NCI-H1048 (cell line): Measurements from ENCODE around the gene CDK17.
"Not testable (repeated sequence)": the region's sequence is repeated elsewhere in the genome, so short reads cannot be mapped to it uniquely, and the experiment has no call there.

ENCODE experiments used
- DNase-seq: peaks from one replicate; lab custom pipeline; 2025; lab: John Stamatoyannopoulos, UW

Gene CDK17

GRCh38 chr12:96417688-96418087 is 17.4 kb upstream of the CDK17 start:
- DNase-seq: not testable (repeated sequence)

- no peak for DNase-seq
Observed at GRCh38 chr12:96416033-96416799, 16.0 kb upstream of the CDK17 start.

GRCh38 chr12:96414637-96415036 is 14.4 kb upstream of the CDK17 start:
- DNase-seq: no peak

- no peak for DNase-seq
Observed at GRCh38 chr12:96412431-96412830, 12.2 kb upstream of the CDK17 start.

GRCh38 chr12:96409731-96410130 is 9.5 kb upstream of the CDK17 start:
- DNase-seq: no peak

GRCh38 chr12:96408993-96409392 is 8.8 kb upstream of the CDK17 start:
- DNase-seq: no peak

GRCh38 chr12:96407429-96408097 is 7.3 kb upstream of the CDK17 start:
- DNase-seq: not testable (repeated sequence)

- DNase-seq: no peak
Observed at GRCh38 chr12:96404696-96405095, 4.5 kb upstream of the CDK17 start.

- no peak for DNase-seq
Observed at GRCh38 chr12:96403870-96404269, 3.6 kb upstream of the CDK17 start.

GRCh38 chr12:96402522-96402921 is 2.3 kb upstream of the CDK17 start:
- not testable (repeated sequence) for DNase-seq

GRCh38 chr12:96402061-96402460 is 1.8 kb upstream of the CDK17 start:
- DNase-seq: no peak

- DNase-seq: no peak
Observed at GRCh38 chr12:96401076-96401871, 1.0 kb upstream of the CDK17 start.

- no peak for DNase-seq
Observed at GRCh38 chr12:96400631-96401075, 414 bp upstream of the CDK17 start.

GRCh38 chr12:96399120-96399918 is 920 bp downstream of the CDK17 start:
- DNase-seq: no peak

GRCh38 chr12:96398424-96399119 is 1.7 kb downstream of the CDK17 start:
- no peak for DNase-seq

GRCh38 chr12:96397756-96398423 is 2.3 kb downstream of the CDK17 start:
- DNase-seq: no peak

- no peak for DNase-seq
Observed at GRCh38 chr12:96396914-96397313, 3.3 kb downstream of the CDK17 start.

GRCh38 chr12:96396209-96396608 is 4.0 kb downstream of the CDK17 start:
- no peak for DNase-seq

- DNase-seq: no peak
Observed at GRCh38 chr12:96395236-96395635, 5.0 kb downstream of the CDK17 start.

GRCh38 chr12:96393229-96393628 is 7.0 kb downstream of the CDK17 start:
- DNase-seq: not testable (repeated sequence)

GRCh38 chr12:96392397-96392796 is 7.8 kb downstream of the CDK17 start:
- DNase-seq: no peak
